Activated CD8-positive, alpha-beta memory T cell treated with anti-CD3 and anti-CD28 coated beads for 4 hours (primary cell): ENCODE measurements around the gene PLAAT4.
A peak's percentile ranks its signal among the peaks of the same experiment; 100 is the strongest.
"Not testable (repeated sequence)": the region's sequence is repeated elsewhere in the genome, so short reads cannot be mapped to it uniquely, and the experiment has no call there.

Experiments used
- DNase-seq, 2 donors: peaks; one replicate each; pipeline ENCODE4 v3.0.0-alpha.2; 2020; ENCODE audit warnings: low read depth in 2 of 2

PLAAT4 gene

GRCh38 chr11:63543711-63544110 lies 7.1 kb downstream of the PLAAT4 start:
- no peak for DNase-seq

GRCh38 chr11:63547061-63547460 lies 10.5 kb downstream of the PLAAT4 start:
- no peak for DNase-seq

- DNase-seq, result no peak
These were observed 11.6 kb downstream of the PLAAT4 start for GRCh38 chr11:63548178-63548577.

GRCh38 chr11:63549411-63549810 lies 12.8 kb downstream of the PLAAT4 start:
- no peak for DNase-seq

GRCh38 chr11:63550156-63550700 lies 13.6 kb downstream of the PLAAT4 start:
- not testable (repeated sequence) for DNase-seq

- DNase-seq, result no peak
These were observed 14.7 kb downstream of the PLAAT4 start for GRCh38 chr11:63551091-63551888.

- DNase-seq, result no peak
These were observed 15.3 kb downstream of the PLAAT4 start for GRCh38 chr11:63551889-63552266.

- no peak for DNase-seq
These were observed 16.3 kb downstream of the PLAAT4 start for GRCh38 chr11:63552921-63553320.

GRCh38 chr11:63553759-63554158 lies 17.2 kb downstream of the PLAAT4 start:
- peak in 1 of 2 donors; percentile 43 for DNase-seq

- DNase-seq, result no peak
These were observed 18.2 kb downstream of the PLAAT4 start for GRCh38 chr11:63554877-63555223.

- DNase-seq, result no peak
These were observed 19.9 kb downstream of the PLAAT4 start for GRCh38 chr11:63556404-63557013.

GRCh38 chr11:63557570-63557969 lies 21.0 kb downstream of the PLAAT4 start:
- DNase-seq, result no peak

GRCh38 chr11:63558459-63559157 lies 22.0 kb downstream of the PLAAT4 start:
- no peak for DNase-seq

GRCh38 chr11:63560506-63561180 lies 24.0 kb downstream of the PLAAT4 start:
- DNase-seq, result no peak

- DNase-seq, result no peak
These were observed 26.8 kb downstream of the PLAAT4 start, which contains the start of gene PLAAT2 for GRCh38 chr11:63563201-63564055. Gene PLAAT2 (minus strand): TSS chr11:63563379. CDS start chr11:63563324, 55 bp downstream.

GRCh38 chr11:63564056-63564774 lies 27.6 kb downstream of the PLAAT4 start:
- DNase-seq, result no peak

GRCh38 chr11:63564784-63565350 lies 28.3 kb downstream of the PLAAT4 start:
- no peak for DNase-seq

GRCh38 chr11:63567044-63567840 lies 30.6 kb downstream of the PLAAT4 start:
- peak; percentile 24 to 55 for DNase-seq

GRCh38 chr11:63569570-63569969 lies 33.0 kb downstream of the PLAAT4 start:
- DNase-seq, result no peak
